GM23338 (cell line): ENCODE results near the gene GRP. TPM values are rescaled to one million over a fixed set of nuclear protein-coding genes. Genes with fewer than 3 reads are reported as not detected.

ENCODE experiments used
- ATAC-seq: fragments of 200-7000 bp; cut with Tn5 transposase; 3 replicates; pipeline ENCODE4 v1.9.1; 2020
- DNase-seq: peaks from one replicate; pipeline ENCODE4 v3.0.0-alpha.2; 2015; ENCODE audit warnings: low spot score
- H2AFZ ChIP-seq: fragments of 200-600 bp; sonication (generic); 2 replicates; pipeline ENCODE4 v1.8.0; 2016; ENCODE audit warnings: antibody characterized with exemption, mild to moderate bottlenecking, moderate library complexity
- H3F3A ChIP-seq: fragments of 200-600 bp; sonication (generic); replicated peaks from 2 replicates; pipeline ENCODE4 v1.8.0; 2017; ENCODE audit warnings: antibody characterized with exemption, mixed run types, low read depth
- H3K27ac ChIP-seq: fragments of 200-600 bp; sonication (generic); 2 replicates; pipeline ENCODE4 v1.6.1; 2016; ENCODE audit warnings: low read depth
- H3K27me3 ChIP-seq: fragments of 200-600 bp; sonication (generic); 2 replicates; pipeline ENCODE4 v1.8.0; 2016; ENCODE audit warnings: mild to moderate bottlenecking, mixed run types, moderate library complexity; ENCODE audit not compliant: insufficient read depth
- H3K36me3 ChIP-seq: fragments of 200-600 bp; sonication (generic); 2 replicates; pipeline ENCODE4 v1.8.0; 2016; ENCODE audit warnings: mild to moderate bottlenecking; ENCODE audit not compliant: insufficient read depth
- H3K4me1 ChIP-seq: fragments of 200-600 bp; sonication (generic); 2 replicates; pipeline ENCODE4 v1.8.0; 2016; ENCODE audit warnings: mild to moderate bottlenecking, moderate library complexity; ENCODE audit not compliant: insufficient read depth
- H3K4me2 ChIP-seq: fragments of 200-600 bp; sonication (generic); 2 replicates; pipeline ENCODE4 v1.7.1; 2017; ENCODE audit warnings: mixed run types
- H3K4me3 ChIP-seq: fragments of 200-600 bp; sonication (generic); 2 replicates; pipeline ENCODE4 v1.6.1; 2016; ENCODE audit warnings: mixed run types
- H3K79me2 ChIP-seq: fragments of 200-600 bp; sonication (generic); replicated peaks from 2 replicates; pipeline ENCODE4 v1.8.0; 2017; ENCODE audit warnings: mild to moderate bottlenecking; ENCODE audit not compliant: insufficient read depth
- H3K9me2 ChIP-seq: fragments of 200-600 bp; sonication (generic); 2 replicates; pipeline ENCODE4 v1.8.0; 2017; ENCODE audit not compliant: insufficient read depth
- H4K20me1 ChIP-seq: fragments of 200-600 bp; sonication (generic); replicated peaks from 2 replicates; pipeline ENCODE4 v1.8.0; 2017; ENCODE audit warnings: mild to moderate bottlenecking; ENCODE audit not compliant: insufficient read depth
- H3K27ac Mint-ChIP-seq: 2 replicates; pipeline ENCODE4 v1.8.0; 2020; ENCODE audit warnings: inconsistent platforms, mild to moderate bottlenecking, moderate library complexity, mixed read lengths
- H3K27me3 Mint-ChIP-seq: 3 replicates; pipeline ENCODE4 v1.8.0; 2022; ENCODE audit warnings: low read depth, mild to moderate bottlenecking, moderate library complexity, mixed read lengths, inconsistent platforms; ENCODE audit not compliant: insufficient read depth, poor library complexity
- H3K36me3 Mint-ChIP-seq: 3 replicates; pipeline ENCODE4 v1.8.0; 2021; ENCODE audit warnings: low read depth, mild to moderate bottlenecking, inconsistent platforms, moderate library complexity, mixed read lengths
- H3K4me1 Mint-ChIP-seq: 3 replicates; pipeline ENCODE4 v1.8.0; 2020; ENCODE audit warnings: mild to moderate bottlenecking, inconsistent platforms, mixed read lengths
- H3K4me3 Mint-ChIP-seq: 3 replicates; pipeline ENCODE4 v1.8.0; 2021; ENCODE audit warnings: moderate library complexity, mild to moderate bottlenecking, inconsistent platforms, mixed read lengths
- H3K9me3 Mint-ChIP-seq: 3 replicates; pipeline ENCODE4 v1.8.0; 2020; ENCODE audit warnings: moderate library complexity, mild to moderate bottlenecking, inconsistent platforms, mixed read lengths
- CTCF ChIP-seq, 2 experiments: fragments of 200-600 bp in 1 of 2; sonication (generic) in 1 of 2; conservative IDR thresholded peaks; 2 replicates each; pipeline versions ENCODE4 v1.5.1 to v1.6.1; 2016 to 2017; ENCODE audit warnings: antibody characterized with exemption in 2 of 2, low read depth in 2 of 2, mild to moderate bottlenecking in 2 of 2, moderate library complexity in 1 of 2
- EZH2 ChIP-seq: fragments of 200-600 bp; sonication (generic); IDR thresholded peaks from one replicate; pipeline ENCODE4 v1.8.0; 2017; ENCODE audit warnings: antibody characterized with exemption, mild to moderate bottlenecking, low read depth; ENCODE audit not compliant: unreplicated experiment
- JUNB ChIP-seq: IDR thresholded peaks from one replicate; pipeline ENCODE4 v1.6.1; 2016; ENCODE audit warnings: antibody characterized with exemption; ENCODE audit not compliant: unreplicated experiment
- polyA plus RNA-seq: library from polyadenylated mRNA; unstranded; fragments of >200 nt; fragmentation: Nextera tagmentation; extraction: Ambion mirVana; gene quantifications from 2 replicates; pipeline ENCODE4 v1.2.1, GENCODE V29; 2016
- total RNA-seq: library from RNA; depleted of rRNA; stranded (reverse); fragments of >200 nt; shearing (Covaris generic); gene quantifications from 2 replicates; pipeline ENCODE4 v1.2.3, GENCODE V29; 2014

The GRP gene
- total and polyA plus RNA-seq, 2 experiments from 2014 or later, result not detected

GRCh38 chr18:59271606-59272220, 51.8 kb downstream of the GRP start:
- Histone ChIP-seq H3F3A (peaks cover 25% of the 10 kb centered on the region), H3K36me3 (no peaks in the 10 kb centered on the region), H3K27ac (no peak overlapping the region), H3K4me1 (peaks cover 72% of the 10 kb centered on the region), H3K9me2 (no peaks in the 10 kb centered on the region), H3K4me3 (peak overlapping the region; percentile 88), H3K4me2 (peak overlapping the region; percentile 98), H4K20me1 (peaks cover 27% of the 10 kb centered on the region), H3K27me3 (peaks cover 99% of the 10 kb centered on the region), H2AFZ (peak overlapping the region; percentile 99; the same call in 1 of the 2 replicates), H3K79me2 (no peaks in the 10 kb centered on the region)
- Mint-ChIP-seq H3K4me3 (peak overlapping the region; percentile 46; the same call in 2 of the 3 replicates), H3K4me1 (peaks cover 55% of the 10 kb centered on the region), H3K27ac (no peak overlapping the region), H3K36me3 (no peaks in the 10 kb centered on the region; the same call in 2 of the 3 replicates), H3K27me3 (peaks cover 90% of the 10 kb centered on the region), H3K9me3 (peaks cover 3% of the 10 kb centered on the region; the same call in 2 of the 3 replicates)
- TF ChIP-seq EZH2 (peak; percentile 70), JUNB (no peak)
- no peak for ATAC-seq
- DNase-seq, result peak; percentile 37

- peaks cover 90% of the 10 kb centered on the region for H3K27me3 Mint-ChIP-seq
- H3K9me2 ChIP-seq, result no peaks in the 10 kb centered on the region
- H3K4me3 Mint-ChIP-seq, result peak overlapping the region; percentile 46; the same call in 2 of the 3 replicates
- H3K27ac Mint-ChIP-seq, result no peak overlapping the region
- H3K36me3 Mint-ChIP-seq, result no peaks in the 10 kb centered on the region
- H3K9me3 Mint-ChIP-seq, result peaks cover 3% of the 10 kb centered on the region; the same call in 2 of the 3 replicates
- H3K4me1 ChIP-seq, result peaks cover 66% of the 10 kb centered on the region
- H3K4me2 ChIP-seq, result peak overlapping the region; percentile 98
- peaks cover 99% of the 10 kb centered on the region for H3K27me3 ChIP-seq
- TF ChIP-seq EZH2 (peak; percentile 79), CTCF (conservative IDR thresholded peaks at IDR 0.05; ENCODE audit: low read depth in 2 of 2) (no peak)
- peak overlapping the region; percentile 99 for H2AFZ ChIP-seq
- no peak overlapping the region for H3K27ac ChIP-seq
- peaks cover 25% of the 10 kb centered on the region for H3F3A ChIP-seq
- peak; percentile 1; the same call in 2 of the 3 replicates for ATAC-seq
- peak overlapping the region; percentile 88 for H3K4me3 ChIP-seq
- peak; percentile 63 for DNase-seq
- H4K20me1 ChIP-seq, result peaks cover 25% of the 10 kb centered on the region; the same call in 1 of the 2 replicates
- H3K4me1 Mint-ChIP-seq, result peaks cover 54% of the 10 kb centered on the region
- no peaks in the 10 kb centered on the region for H3K79me2 ChIP-seq
- H3K36me3 ChIP-seq, result no peaks in the 10 kb centered on the region
Measured at GRCh38 chr18:59272221-59272888, 52.4 kb downstream of the GRP start.

GRCh38 chr18:59272891-59273758, 53.2 kb downstream of the GRP start, which contains the start of gene RAX:
RAX (minus strand) TSS chr18:59273454; CDS start chr18:59273206, 248 bp downstream.
- H3F3A ChIP-seq, result peaks cover 25% of the 10 kb centered on the region
- peak; percentile 95 for DNase-seq
- no peak within 1 kb of the TSS for H3K27ac Mint-ChIP-seq
- no peaks in the 10 kb centered on the region for H3K36me3 Mint-ChIP-seq
- H3K79me2 ChIP-seq, result no peaks in the 10 kb centered on the region
- H3K4me1 ChIP-seq, result peaks cover 59% of the 10 kb centered on the region
- peak within 1 kb of the TSS; percentile 99 for H2AFZ ChIP-seq
- H3K4me3 ChIP-seq, result peak within 1 kb of the TSS; percentile 88
- peaks cover 3% of the 10 kb centered on the region; the same call in 2 of the 3 replicates for H3K9me3 Mint-ChIP-seq
- no peak within 1 kb of the TSS for H3K27ac ChIP-seq
- peaks cover 85% of the 10 kb centered on the region for H3K27me3 Mint-ChIP-seq
- no peaks in the 10 kb centered on the region for H3K9me2 ChIP-seq
- peaks cover 48% of the 10 kb centered on the region for H3K4me1 Mint-ChIP-seq
- H3K4me2 ChIP-seq, result peak within 1 kb of the TSS; percentile 98
- peak within 1 kb of the TSS; percentile 84 for H3K4me3 Mint-ChIP-seq
- peak; percentile 67 for ATAC-seq
- peaks cover 25% of the 10 kb centered on the region; the same call in 1 of the 2 replicates for H4K20me1 ChIP-seq
- H3K36me3 ChIP-seq, result no peaks in the 10 kb centered on the region
- peaks cover 99% of the 10 kb centered on the region for H3K27me3 ChIP-seq
- peak; percentile 54 to 56 for TF ChIP-seq CTCF (conservative IDR thresholded peaks at IDR 0.05; ENCODE audit: low read depth in 2 of 2)
- peak; percentile 8 for TF ChIP-seq EZH2
